Measurements from ENCODE around the gene PTK7. TPM values are rescaled to one million over a fixed set of nuclear protein-coding genes. Genes with fewer than 3 reads are reported as not detected.

The PTK7 gene
- total and polyA plus RNA-seq, 2 of the 8 experiments (the other 6 are each of a cell fraction or from before 2014, with no cell fraction given), result 110 to 138 TPM

GRCh38 chr6:43095939-43096338, 19.8 kb downstream of the PTK7 start:
- Histone ChIP-seq H3K4ac (replicated peaks; ENCODE audit: insufficient read length, low read depth, low read length) (no peak overlapping the region), H4K8ac (ENCODE audit: extremely low read depth, insufficient read depth, low read length) (no peak overlapping the region), H3K14ac (ENCODE audit: insufficient read length) (no peak overlapping the region), H2BK15ac (ENCODE audit: low read length) (no peak overlapping the region), H4K5ac (ENCODE audit: insufficient read length, low read depth, low read length) (no peak overlapping the region), H2BK5ac (ENCODE audit: low read depth, low read length) (peak overlapping the region; percentile 82; the same call in 1 of the 2 replicates), H3K23ac (ENCODE audit: insufficient read length) (no peak overlapping the region), H3K4me3 (ENCODE audit: extremely low read depth in 1 of 4, insufficient read depth in 2 of 4, low read depth in 3 of 4, low read length in 4 of 4) (no peak overlapping the region), H3K9ac (replicated peaks in 1 of 4; ENCODE audit: extremely low read depth in 1 of 4, low read depth in 3 of 4, low read length in 3 of 4) (no peak overlapping the region), H3K79me1 (ENCODE audit: low read depth, low read length) (peaks cover 15% of the 10 kb centered on the region), H2BK120ac (replicated peaks; ENCODE audit: low read depth, low read length) (no peak overlapping the region), H3K18ac (ENCODE audit: extremely low read depth, low read length) (peak overlapping the region; percentile 51; the same call in 1 of the 2 replicates), H3K9me3 (ENCODE audit: insufficient read depth in 2 of 2, low read depth in 1 of 2, low read length in 1 of 2) (no peaks in the 10 kb centered on the region), H3K27ac (ENCODE audit: low read depth, low read length) (peak overlapping the region; percentile 40; the same call in 1 of the 2 replicates), H4K20me1 (replicated peaks in 1 of 2; ENCODE audit: control insufficient read depth in 1 of 2, insufficient read depth in 2 of 2, low read length in 2 of 2) (peaks cover 0 to 2% of the 10 kb centered on the region in 2 experiments), H3K27me3 (replicated peaks in 1 of 4; ENCODE audit: control insufficient read depth in 3 of 4, extremely low read depth in 1 of 4, insufficient read depth in 3 of 4, low read length in 3 of 4) (no peaks in the 10 kb centered on the region), H2AK5ac (ENCODE audit: low read depth, low read length) (0 out of 2 replicates have a peak overlapping the region, but pooled peaks have one; percentile 59), H3K36me3 (ENCODE audit: control insufficient read depth in 2 of 4, insufficient read depth in 4 of 4, low read length in 3 of 4) (no peaks in the 10 kb centered on the region), H2AFZ (ENCODE audit: low read length) (no peak overlapping the region), H3K79me2 (ENCODE audit: control insufficient read depth in 1 of 2, insufficient read depth in 2 of 2, low read length in 2 of 2) (peaks cover 7 to 87% of the 10 kb centered on the region in 2 experiments), H3K56ac (replicated peaks; ENCODE audit: insufficient read length, low read depth, low read length) (no peak overlapping the region), H2BK20ac (ENCODE audit: low read length) (no peak overlapping the region), H2BK12ac (ENCODE audit: low read depth, low read length) (peak overlapping the region; percentile 68; the same call in 1 of the 2 replicates), H3K4me1 (replicated peaks in 1 of 4; ENCODE audit: control insufficient read depth in 3 of 4, insufficient read depth in 4 of 4, low read length in 3 of 4) (peaks cover 13 to 30% (median 19%) of the 10 kb centered on the region in 4 experiments), H3K4me2 (ENCODE audit: insufficient read depth in 1 of 2, low read depth in 2 of 2, low read length in 2 of 2) (0 out of 4 replicates have a peak overlapping the region, but pooled peaks of 1 of the 2 experiments have one; percentile 13), H3K23me2 (ENCODE audit: low read depth, low read length) (no peaks in the 10 kb centered on the region), H4K91ac (replicated peaks; ENCODE audit: insufficient read length, low read length) (peak overlapping the region; percentile 85)
- WGBS, 2 experiments (ENCODE audit: extremely low coverage in 1 of 2, insufficient coverage in 1 of 2, insufficient read length in 1 of 2, insufficient replicate concordance in 2 of 2, low coverage in 1 of 2, low lambda C conversion rate in 2 of 2, missing lambda C conversion rate in 1 of 2), result 82% methylated on average over 7 of the region's 7 CpGs; no CpG with 5 or more reads in 1 of the 2 experiments
- DNase-seq (ENCODE audit: low read depth in 1 of 2, low spot score in 2 of 2), result no peak
- TF ChIP-seq JUN (IDR thresholded peaks at IDR 0.05; ENCODE audit: low read depth, low read length), result no peak
- TF ChIP-seq ASH2L (IDR thresholded peaks at IDR 0.05; ENCODE audit: low read length), result peak; percentile 15
- CTCF ChIA-PET (ENCODE audit: partially characterized antibody), result interaction anchor here (0.5 to 2.4 kb wide), 7 partner anchors 9 to 33 kb away, joined by 3 to 11 read pairs (median 5); partner anchors contain the start of gene PTK7
- POLR2A ChIA-PET (ENCODE audit: partially characterized antibody), result interaction anchor here (0.8 to 3.2 kb wide), 8 partner anchors 13 to 36 kb away, joined by 3 to 13 read pairs (median 3); no protein-coding TSS in a partner anchor
- FAIRE-seq, result no peak
